Measurements from ENCODE around the gene GPC5. TPM values are rescaled to one million over a fixed set of nuclear protein-coding genes. Genes with fewer than 3 reads are reported as not detected.

GPC5 gene
- total RNA-seq, 1 experiment from 2014 or later = 0.26 TPM

GRCh38 chr13:91596842-91597241, 198.4 kb downstream of the GPC5 start:
- POLR2A ChIA-PET = no interaction called here

GRCh38 chr13:91598655-91599054, 200.2 kb downstream of the GPC5 start:
- no peak for DNase-seq (ENCODE audit: low read depth, low spot score)
- BruUV-seq (replicated peaks) = no TSS peak
- no peaks in the 10 kb centered on the region for H3K36me3 ChIP-seq (ENCODE audit: control insufficient read depth, insufficient read depth, low read length)
- no peak for ATAC-seq
- no peaks in the 10 kb centered on the region for H3K27me3 ChIP-seq (ENCODE audit: control insufficient read depth, insufficient read depth, low read length)
- H3K4me3 ChIP-seq (ENCODE audit: low read depth in 2 of 2, low read length in 2 of 2) = no peak overlapping the region
- no peak for TF ChIP-seq TCF7L2 (IDR thresholded peaks at IDR 0.05; ENCODE audit: low read depth, low read length)
- TF ChIP-seq REST (IDR thresholded peaks at IDR 0.05; ENCODE audit: insufficient read depth in 1 of 2, low read depth in 2 of 2, low read length in 1 of 2) = no peak
- no peak for TF ChIP-seq SIN3A (IDR thresholded peaks at IDR 0.05; ENCODE audit: borderline replicate concordance, insufficient read depth, low read depth, low read length)
- TF ChIP-seq CTCF (IDR thresholded peaks at IDR 0.05) = no peak
- no peak for TF ChIP-seq POLR2AphosphoS5 (IDR thresholded peaks at IDR 0.05; ENCODE audit: low read depth, low read length)
- intact Hi-C loops (cut with micrococcal nuclease; ENCODE audit: unreplicated experiment) (no loop called here), in situ Hi-C loops (cut with HindIII; ENCODE audit: low pct_unique_long_range_greater_than_20kb, low sequenced_read_pairs) (no loop called here)
- ChIA-PET POLR2A (no interaction called here), CTCF (no interaction called here)
- H3K9me3 ChIP-seq (ENCODE audit: control insufficient read depth, insufficient read depth, low read depth, low read length) = no peaks in the 10 kb centered on the region
- no peak overlapping the region for H3K27ac ChIP-seq (ENCODE audit: low read length)
- H3K4me1 ChIP-seq (ENCODE audit: control insufficient read depth, insufficient read depth, low read length) = no peaks in the 10 kb centered on the region

More at GRCh38 chr13:91596842-91597241, 198.4 kb downstream of the GPC5 start:
- in situ Hi-C loops (cut with HindIII; ENCODE audit: low pct_unique_long_range_greater_than_20kb, low sequenced_read_pairs) = no loop called here
- H3K36me3 ChIP-seq (ENCODE audit: control insufficient read depth, insufficient read depth, low read length) = no peaks in the 10 kb centered on the region
- no peaks in the 10 kb centered on the region for H3K9me3 ChIP-seq (ENCODE audit: control insufficient read depth, insufficient read depth, low read depth, low read length)
- no peak overlapping the region for H3K27ac ChIP-seq (ENCODE audit: low read length)
- intact Hi-C loops (cut with micrococcal nuclease; ENCODE audit: unreplicated experiment) = no loop called here
- no peaks in the 10 kb centered on the region for H3K27me3 ChIP-seq (ENCODE audit: control insufficient read depth, insufficient read depth, low read length)
- DNase-seq (ENCODE audit: low read depth, low spot score) = no peak
- TF ChIP-seq CTCF (IDR thresholded peaks at IDR 0.05) (no peak), POLR2AphosphoS5 (IDR thresholded peaks at IDR 0.05; ENCODE audit: low read depth, low read length) (no peak), SIN3A (IDR thresholded peaks at IDR 0.05; ENCODE audit: borderline replicate concordance, insufficient read depth, low read depth, low read length) (no peak), TCF7L2 (IDR thresholded peaks at IDR 0.05; ENCODE audit: low read depth, low read length) (no peak), REST (IDR thresholded peaks at IDR 0.05; ENCODE audit: insufficient read depth in 1 of 2, low read depth in 2 of 2, low read length in 1 of 2) (no peak)
- H3K4me1 ChIP-seq (ENCODE audit: control insufficient read depth, insufficient read depth, low read length) = no peaks in the 10 kb centered on the region
- no peak for ATAC-seq
- CTCF ChIA-PET = no interaction called here
- H3K4me3 ChIP-seq (ENCODE audit: low read depth in 2 of 2, low read length in 2 of 2) = no peak overlapping the region
- no TSS peak for BruUV-seq (replicated peaks)
